GM21717 (cell line): ENCODE data around the gene MBP.
A peak's percentile ranks its signal among the peaks of the same experiment; 100 is the strongest.
"Not testable (repeated sequence)": the region's sequence is repeated elsewhere in the genome, so short reads cannot be mapped to it uniquely, and the experiment has no call there.

Source experiments
- ATAC-seq: cut with Tn5 transposase; IDR thresholded peaks from one replicate; pipeline ENCODE4 v1.9.1; 2021; ENCODE audit warnings: mild to moderate bottlenecking, moderate library complexity; ENCODE audit not compliant: unreplicated experiment

Gene MBP

GRCh38 chr18:76980663-76981395, 151.8 kb downstream of the MBP start:
- peak; percentile 17 for ATAC-seq

- ATAC-seq, result no peak
Measured at GRCh38 chr18:76979906-76980305, 152.7 kb downstream of the MBP start.

- no peak for ATAC-seq
Measured at GRCh38 chr18:76979111-76979751, 153.4 kb downstream of the MBP start.

- ATAC-seq, result no peak
Measured at GRCh38 chr18:76978616-76979015, 154.0 kb downstream of the MBP start.

GRCh38 chr18:76977684-76978232, 154.8 kb downstream of the MBP start:
- ATAC-seq, result no peak

- ATAC-seq, result no peak
Measured at GRCh38 chr18:76977108-76977621, 155.4 kb downstream of the MBP start.

- no peak for ATAC-seq
Measured at GRCh38 chr18:76975577-76976110, 156.9 kb downstream of the MBP start.

GRCh38 chr18:76974386-76974785, 158.2 kb downstream of the MBP start:
- ATAC-seq, result no peak

- ATAC-seq, result no peak
Measured at GRCh38 chr18:76973520-76974266, 158.9 kb downstream of the MBP start.

- no peak for ATAC-seq
Measured at GRCh38 chr18:76972846-76973519, 159.6 kb downstream of the MBP start.

- ATAC-seq, result no peak
Measured at GRCh38 chr18:76972241-76972640, 160.3 kb downstream of the MBP start.

GRCh38 chr18:76970770-76971559, 161.6 kb downstream of the MBP start:
- no peak for ATAC-seq

GRCh38 chr18:76967721-76968472, 164.7 kb downstream of the MBP start:
- no peak for ATAC-seq

- not testable (repeated sequence) for ATAC-seq
Measured at GRCh38 chr18:76967299-76967698, 165.3 kb downstream of the MBP start.

- peak; percentile 73 for ATAC-seq
Measured at GRCh38 chr18:76965555-76966151, 166.9 kb downstream of the MBP start.

- peak; percentile 54 for ATAC-seq
Measured at GRCh38 chr18:76963936-76964335, 168.6 kb downstream of the MBP start.

GRCh38 chr18:76962851-76963250, 169.7 kb downstream of the MBP start:
- ATAC-seq, result no peak

- ATAC-seq, result no peak
Measured at GRCh38 chr18:76960528-76961035, 172.0 kb downstream of the MBP start.
